ENCODE data around the gene MINDY4. TPM values are rescaled to one million over a fixed set of nuclear protein-coding genes. Genes with fewer than 3 reads are reported as not detected.
A peak's percentile ranks its signal among the peaks of the same experiment; 100 is the strongest.

MINDY4 gene
- total RNA-seq, 1 donor from 2014 or later, result 3.8 TPM

DNA sequence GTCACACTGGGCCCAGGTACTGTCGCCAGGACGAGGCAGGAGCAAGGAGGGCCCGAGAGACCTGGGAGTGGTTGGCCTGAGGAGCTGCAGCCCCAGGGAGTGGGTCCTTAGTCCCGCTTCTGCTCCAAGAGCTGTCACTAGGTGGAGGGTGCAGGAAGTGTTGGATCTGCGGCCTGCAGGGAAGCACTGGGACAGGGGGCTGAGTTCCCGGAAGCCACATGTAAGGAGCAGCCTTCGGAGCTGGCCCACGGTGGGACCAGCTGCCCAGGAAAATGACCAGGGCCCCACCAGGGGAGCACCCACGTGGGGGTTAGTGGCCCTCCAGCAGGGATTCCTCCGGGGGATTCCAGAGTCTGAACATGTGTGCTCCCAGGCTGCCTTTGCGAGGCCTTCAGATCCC is 131.2 kb downstream of the MINDY4 start:
- peak overlapping the region; percentile 50 for H3K27ac ChIP-seq (replicated peaks)
- TF ChIP-seq CTCF (IDR thresholded peaks at IDR 0.05; ENCODE audit: borderline replicate concordance), result no peak
- H3K4me1 ChIP-seq, result peaks cover 84% of the 10 kb centered on the region
- no peak for DNase-seq
- intact Hi-C loops (cut with micrococcal nuclease), result no loop called here
- H3K9me3 ChIP-seq (replicated peaks), result no peaks in the 10 kb centered on the region
- H3K4me3 ChIP-seq, result no peak overlapping the region
- no peaks in the 10 kb centered on the region for H3K36me3 ChIP-seq
- H3K27me3 ChIP-seq (ENCODE audit: low read depth), result no peaks in the 10 kb centered on the region

GRCh38 chr7:30903146-30903545 is 131.9 kb downstream of the MINDY4 start:
- H3K4me3 ChIP-seq, result no peak overlapping the region
- no peaks in the 10 kb centered on the region for H3K36me3 ChIP-seq
- no peak for TF ChIP-seq CTCF (IDR thresholded peaks at IDR 0.05; ENCODE audit: borderline replicate concordance)
- no peaks in the 10 kb centered on the region for H3K9me3 ChIP-seq (replicated peaks)
- H3K27me3 ChIP-seq (ENCODE audit: low read depth), result no peaks in the 10 kb centered on the region
- H3K4me1 ChIP-seq, result peaks cover 84% of the 10 kb centered on the region
- intact Hi-C loops (cut with micrococcal nuclease), result no loop called here
- peak overlapping the region; percentile 50 for H3K27ac ChIP-seq (replicated peaks)
- DNase-seq, result no peak

DNA sequence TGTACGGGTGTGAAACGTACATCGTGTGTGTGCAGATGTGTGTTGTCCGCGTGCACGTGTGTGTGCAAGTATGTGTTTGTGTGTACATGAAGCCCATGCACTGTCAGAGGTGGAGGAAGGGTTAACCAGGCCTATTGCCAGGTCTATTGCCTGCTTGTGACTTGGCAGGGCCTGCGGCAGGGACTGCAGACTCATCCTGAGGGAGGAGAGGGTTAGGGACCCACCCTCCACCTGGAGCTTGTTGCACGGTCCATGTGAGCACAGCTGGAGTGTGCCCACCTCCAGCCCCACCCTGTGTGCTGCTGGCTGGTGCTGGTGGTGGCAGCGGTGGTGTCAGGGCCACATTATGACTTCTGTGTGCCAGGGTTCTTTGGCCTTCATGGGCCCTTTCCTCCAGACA is 133.3 kb downstream of the MINDY4 start:
- H3K27ac ChIP-seq (replicated peaks), result peak overlapping the region; percentile 79
- no peak overlapping the region for H3K4me3 ChIP-seq
- no peaks in the 10 kb centered on the region for H3K9me3 ChIP-seq (replicated peaks)
- H3K27me3 ChIP-seq (ENCODE audit: low read depth), result no peaks in the 10 kb centered on the region
- H3K4me1 ChIP-seq, result peaks cover 82% of the 10 kb centered on the region
- no peak for TF ChIP-seq CTCF (IDR thresholded peaks at IDR 0.05; ENCODE audit: borderline replicate concordance)
- intact Hi-C loops (cut with micrococcal nuclease), result no loop called here
- no peak for DNase-seq
- no peaks in the 10 kb centered on the region for H3K36me3 ChIP-seq

GRCh38 chr7:30905078-30906012 is 134.1 kb downstream of the MINDY4 start:
- H3K4me1 ChIP-seq, result peaks cover 82% of the 10 kb centered on the region
- intact Hi-C loops (cut with micrococcal nuclease), result no loop called here
- no peak for TF ChIP-seq CTCF (IDR thresholded peaks at IDR 0.05; ENCODE audit: borderline replicate concordance)
- H3K27me3 ChIP-seq (ENCODE audit: low read depth), result no peaks in the 10 kb centered on the region
- no peaks in the 10 kb centered on the region for H3K9me3 ChIP-seq (replicated peaks)
- no peaks in the 10 kb centered on the region for H3K36me3 ChIP-seq
- peak overlapping the region; percentile 79 for H3K27ac ChIP-seq (replicated peaks)
- no peak for DNase-seq
- H3K4me3 ChIP-seq, result no peak overlapping the region

GRCh38 chr7:30906014-30906413 is 134.8 kb downstream of the MINDY4 start:
- peak overlapping the region; percentile 79 for H3K27ac ChIP-seq (replicated peaks)

More at GRCh38 chr7:30906014-30906413, 134.8 kb downstream of the MINDY4 start:
- Histone ChIP-seq H3K4me1 (peaks cover 82% of the 10 kb centered on the region), H3K36me3 (no peaks in the 10 kb centered on the region), H3K27me3 (ENCODE audit: low read depth) (no peaks in the 10 kb centered on the region), H3K9me3 (replicated peaks) (no peaks in the 10 kb centered on the region), H3K4me3 (no peak overlapping the region)
- TF ChIP-seq CTCF (IDR thresholded peaks at IDR 0.05; ENCODE audit: borderline replicate concordance), result no peak
- intact Hi-C loops (cut with micrococcal nuclease), result no loop called here
- DNase-seq, result no peak
